Muscle of back (tissue), 11 donors: ENCODE results near the gene CYBA. TPM values are rescaled to one million over a fixed set of nuclear protein-coding genes. Genes with fewer than 3 reads are reported as not detected.

ENCODE experiments used
- DNase-seq, 3 donors: peaks; one replicate each; pipeline versions ENCODE4 v3.0.0 to v3.0.0-alpha.2; 2013
- polyA plus RNA-seq, 10 donors: library from polyadenylated mRNA; unstranded; fragments of 120-200 nt; gene quantifications; one replicate each; pipeline ENCODE4 v1.2.1, GENCODE V29; 2013; ENCODE audit not compliant: insufficient read length in 10 of 10

Gene CYBA
- polyA plus RNA-seq, 10 donors: 19.4 to 59.7 (median 34.6) TPM

GRCh38 chr16:88647178-88648070, 3.4 kb downstream of the CYBA start:
- no peak for DNase-seq

GRCh38 chr16:88646345-88647034, 4.4 kb downstream of the CYBA start:
- no peak for DNase-seq

GRCh38 chr16:88645941-88646340, 4.9 kb downstream of the CYBA start:
- no peak for DNase-seq

- no peak for DNase-seq
Observed at GRCh38 chr16:88645455-88645854, 5.4 kb downstream of the CYBA start.

- DNase-seq: no peak
Observed at GRCh38 chr16:88643644-88643932, 7.3 kb downstream of the CYBA start.

- DNase-seq: no peak
Observed at GRCh38 chr16:88642881-88643643, 7.8 kb downstream of the CYBA start.

GRCh38 chr16:88640498-88641247, 10.2 kb downstream of the CYBA start:
- no peak for DNase-seq

GRCh38 chr16:88640039-88640495, 10.8 kb downstream of the CYBA start:
- DNase-seq: no peak

GRCh38 chr16:88639231-88640038, 11.4 kb downstream of the CYBA start:
- DNase-seq: peak in 1 of 3 donors; percentile 48

GRCh38 chr16:88638323-88639230, 12.3 kb downstream of the CYBA start, which contains the start of gene IL17C:
Gene IL17C, plus strand, starts transcription at chr16:88638572. Its CDS starts 70 bp downstream, at chr16:88638642.
- DNase-seq: no peak

- no peak for DNase-seq
Observed at GRCh38 chr16:88636488-88637265, 14.2 kb downstream of the CYBA start.

- no peak for DNase-seq
Observed at GRCh38 chr16:88635671-88636319, 15.1 kb downstream of the CYBA start.

GRCh38 chr16:88634994-88635670, 15.7 kb downstream of the CYBA start:
- DNase-seq: no peak

GRCh38 chr16:88634141-88634993, 16.5 kb downstream of the CYBA start:
- peak in 1 of 3 donors; percentile 52 for DNase-seq

GRCh38 chr16:88633684-88634140, 17.1 kb downstream of the CYBA start:
- DNase-seq: peak in 1 of 3 donors; percentile 34

GRCh38 chr16:88632587-88632930, 18.3 kb downstream of the CYBA start:
- no peak for DNase-seq
